GM10847 (cell line): ENCODE results near the gene PSD4.

Experiments
- POLR2A ChIP-seq: IDR thresholded peaks from 2 replicates; pipeline ENCODE4 v1.6.1; 2011; ENCODE audit not compliant: insufficient read length; ENCODE audit errors: extremely low read depth

Gene PSD4

DNA sequence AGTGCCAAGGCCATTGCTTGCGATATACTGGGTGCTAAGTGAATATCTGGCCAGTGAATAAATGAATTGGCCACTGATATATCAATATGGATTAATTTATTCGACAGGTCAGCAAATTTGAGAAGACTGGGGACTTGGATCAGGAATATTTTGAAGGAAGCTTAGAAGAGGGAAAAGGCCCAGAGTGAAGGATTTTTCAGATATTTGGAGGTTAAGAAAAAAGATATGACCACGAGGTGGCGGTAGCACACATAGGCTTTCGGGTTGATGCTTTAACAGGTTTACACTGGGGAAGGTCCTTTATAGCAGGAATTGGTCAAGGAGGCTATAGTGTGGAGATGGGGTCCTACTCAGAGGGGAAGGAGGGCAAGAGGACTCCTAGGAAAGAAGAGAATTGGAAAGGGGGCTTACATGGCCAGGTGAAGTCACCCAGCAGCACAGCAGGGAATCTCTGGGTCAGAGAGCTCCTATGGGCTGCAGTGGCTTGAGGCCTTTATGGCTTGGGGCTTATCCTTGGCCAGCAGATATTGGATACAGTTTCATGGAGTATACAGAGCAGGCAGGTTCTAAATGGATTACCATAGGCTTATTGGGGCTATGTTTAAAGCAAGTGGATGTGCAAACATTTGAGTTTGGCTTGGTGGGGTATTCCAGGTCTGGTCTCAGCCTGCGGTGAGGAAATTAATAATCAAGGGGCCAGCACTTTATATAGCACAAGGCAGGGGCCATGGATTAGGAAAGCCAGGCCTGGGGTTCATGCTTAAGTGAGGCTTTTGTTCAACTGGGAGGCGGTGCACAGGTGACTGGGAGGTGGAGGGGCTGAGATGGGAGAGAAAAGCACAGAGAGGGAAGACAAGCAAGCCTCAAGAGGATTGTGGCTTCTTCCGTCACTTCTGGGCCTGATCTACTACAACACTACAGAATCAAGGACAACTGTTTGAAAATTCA, 36.7 kb upstream of the PSD4 start:
- TF ChIP-seq POLR2A, result no peak

GRCh38 chr2:113137827-113138226, 35.9 kb upstream of the PSD4 start:
- TF ChIP-seq POLR2A, result no peak

GRCh38 chr2:113138428-113139322, 35.1 kb upstream of the PSD4 start:
- no peak for TF ChIP-seq POLR2A

DNA sequence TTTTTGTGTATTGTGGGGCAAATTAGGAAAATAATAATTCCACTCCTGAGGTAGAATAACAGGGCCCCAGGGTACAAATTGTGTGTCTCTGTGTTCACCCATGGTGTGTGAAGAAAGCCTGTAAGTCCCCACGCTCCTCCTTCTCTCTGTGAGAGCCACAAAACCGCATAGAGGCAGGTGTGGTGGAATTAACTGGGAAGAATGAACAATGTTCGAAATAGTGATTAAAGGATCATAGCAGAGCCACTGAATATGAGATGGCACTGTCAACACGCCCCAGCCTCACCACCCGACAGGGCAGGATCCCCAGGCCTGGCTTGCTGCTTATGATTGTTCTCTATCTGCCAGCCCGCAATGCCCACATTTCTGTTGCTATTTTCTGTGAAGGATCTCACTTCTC, 32.3 kb upstream of the PSD4 start:
- TF ChIP-seq POLR2A, result no peak

DNA sequence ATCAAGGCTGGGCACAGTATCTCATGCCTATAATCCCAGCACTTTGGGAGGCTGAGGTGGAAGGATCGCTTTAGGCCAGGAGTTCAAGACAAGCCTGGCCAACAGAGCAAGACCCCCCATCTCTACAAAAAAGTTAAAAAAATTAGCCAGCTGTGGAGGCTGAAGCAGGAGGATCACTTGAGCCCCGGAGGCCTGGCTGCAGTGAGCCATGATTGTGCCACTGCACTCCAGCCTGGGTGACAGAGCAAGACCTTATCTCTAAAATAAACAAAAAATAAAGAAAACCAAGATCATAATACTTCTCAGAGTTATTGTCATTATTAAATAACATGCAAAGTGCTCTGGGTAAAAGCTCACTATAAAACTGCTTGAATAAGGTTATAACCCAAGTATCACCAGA, 31.5 kb upstream of the PSD4 start:
- TF ChIP-seq POLR2A, result no peak

- no peak for TF ChIP-seq POLR2A
Observed at GRCh38 chr2:113144259-113144658, 29.5 kb upstream of the PSD4 start.

GRCh38 chr2:113148606-113149552, 24.9 kb upstream of the PSD4 start:
- no peak for TF ChIP-seq POLR2A

DNA sequence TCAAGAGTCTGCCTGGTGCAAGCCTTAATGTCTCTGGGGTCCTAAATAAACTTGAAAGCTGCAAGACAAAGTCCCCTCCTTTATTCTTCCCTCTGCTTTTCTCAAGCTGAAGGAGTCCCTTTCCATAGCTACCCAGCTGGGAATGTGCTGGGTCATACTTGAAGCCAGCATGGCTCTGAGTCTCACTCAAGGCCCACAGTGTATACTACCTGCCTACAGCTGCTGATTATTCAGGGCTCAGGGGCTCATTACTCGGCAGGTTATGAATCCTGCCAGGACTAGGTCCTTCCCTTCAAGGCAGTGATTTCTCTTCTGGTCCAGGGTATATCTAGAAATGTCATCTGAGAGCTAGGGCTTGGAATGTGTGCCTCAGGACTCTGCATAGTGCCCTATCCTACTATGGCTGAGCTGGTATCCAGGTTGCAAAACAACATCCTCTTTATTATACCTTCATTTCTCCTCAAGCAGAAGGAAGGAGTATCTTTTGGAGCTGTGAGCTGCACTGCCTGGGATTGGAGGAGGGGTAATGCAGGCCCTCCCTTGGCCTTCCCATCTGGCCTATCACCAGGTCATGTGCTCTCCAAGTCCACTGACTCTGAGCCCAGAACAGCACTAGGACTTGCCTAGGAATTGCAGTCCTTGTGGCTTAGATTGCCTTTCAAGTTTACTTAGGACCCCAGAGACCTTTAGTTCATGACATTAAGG, 24.1 kb upstream of the PSD4 start:
- TF ChIP-seq POLR2A, result no peak

GRCh38 chr2:113150258-113150601, 23.5 kb upstream of the PSD4 start:
- no peak for TF ChIP-seq POLR2A

DNA sequence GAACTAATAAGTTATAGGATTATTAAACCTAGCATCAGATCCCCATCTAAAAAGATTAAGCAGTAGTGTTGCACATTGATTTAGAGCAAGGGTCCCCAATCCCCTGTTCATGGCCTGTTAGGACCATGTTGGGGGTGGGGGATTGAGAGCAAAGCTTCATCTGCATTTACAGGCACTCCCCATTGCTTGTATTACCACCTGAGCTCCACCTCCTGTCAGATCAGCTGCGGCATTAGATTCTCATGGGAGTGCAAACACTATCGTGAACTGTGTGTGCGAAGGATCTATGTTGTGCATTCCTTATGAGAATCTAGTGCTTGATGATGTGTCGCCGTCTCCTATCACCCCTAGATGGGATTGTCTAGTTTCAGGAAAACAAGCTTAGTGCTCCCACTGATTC, 18.4 kb upstream of the PSD4 start:
- no peak for TF ChIP-seq POLR2A

DNA sequence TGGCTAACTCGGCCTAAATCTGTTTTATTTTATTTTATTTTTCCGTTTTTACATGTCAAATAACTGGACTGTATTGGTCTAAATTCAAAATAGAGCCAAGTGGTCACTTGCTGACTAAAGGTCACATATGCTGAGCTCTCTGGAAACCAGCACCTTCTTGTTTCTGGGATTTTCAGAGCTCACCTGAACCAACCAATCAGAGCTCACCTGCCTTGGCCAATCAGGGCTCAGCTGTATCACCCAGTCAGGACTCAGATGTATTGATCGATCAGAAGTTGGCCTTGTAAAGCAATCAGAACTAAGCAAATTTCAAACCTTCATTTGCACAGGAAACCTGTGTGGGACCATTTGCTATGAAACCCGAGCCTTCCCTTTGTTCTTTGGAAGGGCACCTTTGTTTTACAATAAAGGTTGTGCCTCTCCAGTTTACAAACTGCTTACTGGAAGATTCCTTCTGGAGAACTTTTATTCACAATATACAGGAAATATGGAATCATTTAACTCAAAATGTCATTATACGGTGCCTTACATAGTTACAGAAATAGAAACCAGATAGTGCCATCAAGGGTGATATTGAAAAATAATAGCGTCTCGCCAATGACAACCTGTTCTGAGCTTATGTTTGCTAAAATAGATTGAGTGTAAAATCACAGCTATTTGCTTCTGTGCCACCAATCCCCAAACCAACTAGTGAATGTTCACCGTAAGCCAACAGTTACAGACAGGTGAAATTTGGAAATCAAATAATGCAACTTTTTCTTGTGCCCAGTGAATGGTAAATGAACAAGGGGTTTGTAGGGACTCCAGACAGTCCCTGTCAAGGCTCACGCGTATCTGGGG, 17.3 kb upstream of the PSD4 start:
- no peak for TF ChIP-seq POLR2A

GRCh38 chr2:113157118-113157896, 16.5 kb upstream of the PSD4 start:
- no peak for TF ChIP-seq POLR2A

- no peak for TF ChIP-seq POLR2A
Observed at GRCh38 chr2:113157897-113158753, 15.6 kb upstream of the PSD4 start.
